SK-N-SH (cell line): Measurements from ENCODE around the gene EWSR1.

Experiments used
- IRF3 ChIP-seq: fragments of 150-350 bp; IDR thresholded peaks from 2 replicates; pipeline ENCODE4 v1.6.1; 2016; ENCODE audit warnings: mild to moderate bottlenecking, low read depth, low read length
- POLR2AphosphoS5 ChIP-seq: IDR thresholded peaks from 2 replicates; pipeline ENCODE4 v1.6.1; 2012; ENCODE audit warnings: low read depth, low read length
- SMC3 ChIP-seq: IDR thresholded peaks from 2 replicates; pipeline ENCODE4 v1.6.1; 2012; ENCODE audit warnings: low read depth, low read length, improper control_type of control experiment
- TF ChIP-seq, protein P1 (sequence below): fragments of 200-600 bp; sonication (generic); IDR thresholded peaks from 2 replicates; pipeline ENCODE4 v1.6.1; 2017; ENCODE audit warnings: antibody characterized with exemption, mild to moderate bottlenecking, moderate library complexity

GRCh38 chr22:29265929-29266328, 2.1 kb upstream of the EWSR1 start:
- no peak for TF ChIP-seq SMC3
- no peak for TF ChIP-seq POLR2AphosphoS5
- TF ChIP-seq, protein P1, sequence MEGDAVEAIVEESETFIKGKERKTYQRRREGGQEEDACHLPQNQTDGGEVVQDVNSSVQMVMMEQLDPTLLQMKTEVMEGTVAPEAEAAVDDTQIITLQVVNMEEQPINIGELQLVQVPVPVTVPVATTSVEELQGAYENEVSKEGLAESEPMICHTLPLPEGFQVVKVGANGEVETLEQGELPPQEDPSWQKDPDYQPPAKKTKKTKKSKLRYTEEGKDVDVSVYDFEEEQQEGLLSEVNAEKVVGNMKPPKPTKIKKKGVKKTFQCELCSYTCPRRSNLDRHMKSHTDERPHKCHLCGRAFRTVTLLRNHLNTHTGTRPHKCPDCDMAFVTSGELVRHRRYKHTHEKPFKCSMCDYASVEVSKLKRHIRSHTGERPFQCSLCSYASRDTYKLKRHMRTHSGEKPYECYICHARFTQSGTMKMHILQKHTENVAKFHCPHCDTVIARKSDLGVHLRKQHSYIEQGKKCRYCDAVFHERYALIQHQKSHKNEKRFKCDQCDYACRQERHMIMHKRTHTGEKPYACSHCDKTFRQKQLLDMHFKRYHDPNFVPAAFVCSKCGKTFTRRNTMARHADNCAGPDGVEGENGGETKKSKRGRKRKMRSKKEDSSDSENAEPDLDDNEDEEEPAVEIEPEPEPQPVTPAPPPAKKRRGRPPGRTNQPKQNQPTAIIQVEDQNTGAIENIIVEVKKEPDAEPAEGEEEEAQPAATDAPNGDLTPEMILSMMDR: no peak
- TF ChIP-seq IRF3: no peak
